GM10847 (cell line): ENCODE results near the gene TXNRD2.

ENCODE experiments used
- POLR2A ChIP-seq: IDR thresholded peaks from 2 replicates; pipeline ENCODE4 v1.6.1; 2011; ENCODE audit not compliant: insufficient read length; ENCODE audit errors: extremely low read depth

Gene TXNRD2

DNA sequence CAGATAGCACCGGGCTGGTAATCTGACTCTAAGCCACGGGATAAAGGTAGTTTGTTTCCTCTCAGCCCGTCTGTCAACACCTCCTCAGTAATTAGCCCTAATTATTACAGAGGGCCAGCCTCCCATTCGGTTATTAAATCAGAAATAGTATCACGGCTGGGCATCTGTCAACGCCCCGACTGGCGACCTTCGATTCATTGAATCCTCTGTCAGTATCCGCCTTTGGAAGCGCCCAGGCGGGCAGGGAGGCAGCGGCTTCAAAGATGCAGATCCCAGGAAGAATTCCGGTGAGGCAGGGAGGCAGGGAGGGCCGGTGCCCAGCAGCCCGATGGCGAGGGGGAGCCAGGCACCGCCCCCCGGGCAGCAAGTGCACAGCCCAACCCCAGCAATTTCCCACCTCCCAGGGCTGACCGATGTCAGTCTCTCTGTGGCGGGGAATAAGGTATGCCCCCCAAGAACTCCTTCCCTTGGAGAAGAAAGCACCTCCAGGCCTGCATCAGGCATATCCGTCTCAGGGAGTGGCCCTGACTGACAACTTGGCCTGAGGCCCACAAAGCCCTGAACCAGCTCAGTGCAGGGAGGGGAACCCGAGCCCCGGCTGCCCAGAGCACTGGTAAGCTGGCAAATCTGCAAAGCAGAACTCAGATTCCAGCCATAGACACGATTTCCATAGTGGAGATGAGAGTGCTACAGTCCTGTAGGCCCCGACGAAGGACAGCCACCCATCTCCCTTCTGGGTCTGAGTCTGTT is 98.3 kb downstream of the TXNRD2 start:
- no peak for TF ChIP-seq POLR2A

DNA sequence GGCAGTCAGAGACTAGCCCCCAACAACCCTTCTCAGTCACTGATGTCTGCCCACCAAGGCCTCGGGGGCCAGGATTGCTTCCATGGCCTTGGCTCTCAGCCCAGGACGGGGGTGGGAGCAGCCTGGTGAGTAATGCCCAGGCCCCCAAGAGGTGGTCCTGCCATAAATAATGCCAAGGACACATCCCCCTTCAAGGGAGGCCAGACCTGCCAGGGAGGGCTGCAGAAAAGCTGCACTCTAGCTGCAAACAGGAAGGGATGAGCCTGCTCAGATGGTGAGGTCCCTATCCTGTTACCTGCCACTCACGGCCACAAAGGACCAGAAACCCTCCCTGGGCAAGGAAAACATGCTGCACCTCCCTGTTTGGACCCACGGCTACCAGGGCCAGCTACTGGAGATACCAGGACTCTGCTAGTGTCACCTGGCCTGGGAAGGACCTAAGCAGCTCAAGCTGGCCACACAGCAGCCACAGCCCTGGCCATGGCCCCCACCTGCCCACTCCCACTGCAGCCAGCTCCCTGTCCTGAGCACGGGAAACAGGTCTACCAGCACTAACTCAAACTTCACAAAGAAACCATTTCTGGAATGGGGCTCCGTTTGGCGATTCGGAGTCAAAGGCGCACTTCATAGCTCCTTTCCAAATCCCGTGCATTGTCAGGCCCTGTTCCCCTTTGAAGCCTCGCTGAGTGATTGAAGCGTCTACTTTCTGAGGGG is 99.1 kb downstream of the TXNRD2 start:
- TF ChIP-seq POLR2A = no peak

DNA sequence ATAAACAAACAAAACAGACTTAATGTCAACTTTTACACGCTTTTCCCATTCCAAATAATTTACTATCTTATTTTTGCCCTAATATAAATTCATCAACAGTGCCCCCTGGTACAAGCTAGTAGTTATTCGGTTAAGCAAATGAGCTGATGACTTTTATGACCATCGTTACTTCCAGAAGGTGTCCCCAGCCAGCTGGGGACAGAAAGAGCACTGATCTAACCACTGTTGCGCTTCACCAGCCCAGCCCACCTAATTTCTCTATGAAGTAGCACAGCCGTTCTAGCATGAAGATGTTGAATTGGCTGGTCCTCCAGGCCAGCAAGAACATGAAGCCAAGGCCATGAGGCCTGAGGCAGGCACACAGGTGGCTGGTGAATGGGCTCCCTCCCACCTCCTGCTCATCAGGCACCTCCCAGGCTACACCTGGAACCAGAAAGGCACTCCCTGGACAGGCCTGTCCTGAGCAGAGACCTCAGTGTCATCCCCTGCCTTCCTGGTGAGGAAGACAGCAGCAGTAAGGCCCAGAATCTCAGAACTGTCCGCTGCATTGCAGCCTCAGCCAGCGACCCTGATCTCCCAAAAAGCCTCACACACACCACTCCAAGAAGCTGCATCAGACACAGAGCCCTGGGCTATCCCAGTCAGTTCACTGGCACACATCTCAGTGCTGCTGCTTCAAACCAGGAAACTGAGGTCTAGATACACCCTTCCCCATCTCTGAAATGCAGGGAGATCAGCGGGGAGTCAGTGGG is 99.8 kb downstream of the TXNRD2 start:
- no peak for TF ChIP-seq POLR2A

DNA sequence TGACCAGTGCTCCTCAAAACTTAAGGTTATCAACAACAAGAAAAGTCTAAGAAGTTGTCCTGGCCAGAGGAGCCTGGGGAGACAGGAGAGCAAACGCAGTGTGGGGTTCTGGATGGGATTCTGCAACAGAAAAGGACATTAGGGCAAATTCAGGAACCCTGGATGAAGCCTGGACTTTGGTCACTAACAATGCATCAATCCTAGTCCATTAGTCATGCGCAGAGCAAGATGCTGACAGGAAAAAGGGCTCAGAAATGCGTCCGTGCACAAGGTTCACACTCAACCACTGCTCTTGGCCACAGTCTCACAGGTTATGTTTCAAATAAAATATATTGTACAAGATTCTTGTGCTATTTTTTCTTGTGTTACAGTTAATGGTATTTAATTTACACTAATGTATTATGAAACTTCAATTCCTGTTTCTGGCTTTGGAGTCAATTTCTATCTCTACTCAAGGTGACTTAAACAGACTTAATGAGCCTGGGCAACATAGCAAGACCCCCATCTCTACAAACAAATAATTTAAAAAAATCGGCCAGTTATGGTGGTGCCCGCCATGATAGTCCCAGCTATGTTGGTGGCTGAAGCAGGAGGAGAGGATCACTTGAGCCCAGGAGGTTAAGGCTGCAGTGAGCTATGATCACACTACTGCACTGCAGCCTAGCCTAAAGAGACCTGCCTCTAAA is 100.5 kb downstream of the TXNRD2 start:
- TF ChIP-seq POLR2A = no peak

DNA sequence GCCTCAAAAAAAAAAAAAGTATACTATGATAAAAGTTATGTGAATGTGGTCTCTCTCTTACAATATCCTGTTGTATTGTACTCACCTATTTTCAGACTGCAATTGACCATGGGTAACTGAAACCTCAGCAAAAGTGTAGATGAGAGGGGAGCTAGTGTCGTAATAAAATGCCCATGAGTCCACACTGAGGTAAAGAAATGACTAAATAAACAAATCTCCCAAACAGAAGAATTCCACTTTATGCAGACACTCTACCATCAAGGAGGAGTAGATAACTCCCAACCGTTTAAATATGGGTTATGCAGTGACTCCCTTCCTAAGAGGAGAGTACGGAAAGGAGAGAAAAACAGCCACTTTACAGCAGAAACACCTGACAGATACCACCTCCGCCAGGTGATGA is 101.6 kb downstream of the TXNRD2 start:
- TF ChIP-seq POLR2A = no peak

DNA sequence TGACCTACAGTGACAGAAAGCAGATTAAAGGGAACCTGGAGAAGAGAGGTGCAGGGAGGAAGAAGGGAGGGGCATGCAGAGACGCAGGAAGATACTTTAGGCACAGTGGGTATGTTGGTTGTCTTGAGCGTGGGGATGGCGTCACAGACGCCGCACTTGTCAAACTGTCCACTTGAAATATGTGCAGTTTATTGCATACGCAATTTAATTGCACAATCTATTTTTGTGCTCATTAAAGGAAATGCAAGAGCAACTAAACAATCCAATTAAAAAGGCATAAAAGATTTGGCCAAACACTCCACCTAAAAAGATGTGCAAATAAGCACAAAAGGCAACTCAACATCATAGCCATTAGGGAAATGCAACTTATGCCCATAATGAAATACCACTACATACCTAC is 103.7 kb downstream of the TXNRD2 start:
- TF ChIP-seq POLR2A = no peak

DNA sequence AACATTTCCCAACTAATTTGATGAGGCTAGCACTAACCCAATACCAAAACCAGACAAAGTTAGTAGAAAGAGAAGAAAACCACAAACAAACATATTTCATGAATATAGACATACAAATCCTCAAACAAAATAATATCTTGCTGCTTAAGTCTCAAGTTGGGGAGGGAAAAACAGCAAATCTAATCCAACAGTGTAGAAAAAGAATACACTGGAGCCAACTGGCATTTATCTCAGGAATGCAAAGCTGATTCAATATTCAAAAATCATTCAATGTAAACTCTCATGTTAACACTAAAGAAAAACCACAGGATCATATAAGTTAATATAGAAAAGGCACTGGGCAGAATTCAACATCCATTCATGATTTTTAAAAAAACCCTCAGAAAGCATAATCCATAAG is 105.1 kb downstream of the TXNRD2 start:
- no peak for TF ChIP-seq POLR2A

DNA sequence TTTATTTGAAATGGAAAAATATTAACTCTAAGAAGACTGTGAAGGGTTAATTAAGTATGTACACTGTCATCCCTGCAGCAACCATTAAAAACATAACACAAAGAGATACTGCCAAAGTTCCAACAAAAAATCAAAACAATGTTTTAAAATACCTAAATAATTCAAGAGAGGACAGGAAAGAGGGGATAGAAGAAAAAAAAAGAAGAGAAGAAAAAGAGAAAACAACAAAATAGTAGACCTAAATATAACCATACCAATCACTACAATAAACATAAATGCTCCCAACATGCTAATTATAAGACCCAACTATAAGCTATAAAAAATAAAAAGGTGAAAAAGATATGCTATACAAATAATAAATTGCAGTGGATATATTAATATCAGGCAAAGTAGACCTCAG is 107.0 kb downstream of the TXNRD2 start:
- TF ChIP-seq POLR2A = no peak

DNA sequence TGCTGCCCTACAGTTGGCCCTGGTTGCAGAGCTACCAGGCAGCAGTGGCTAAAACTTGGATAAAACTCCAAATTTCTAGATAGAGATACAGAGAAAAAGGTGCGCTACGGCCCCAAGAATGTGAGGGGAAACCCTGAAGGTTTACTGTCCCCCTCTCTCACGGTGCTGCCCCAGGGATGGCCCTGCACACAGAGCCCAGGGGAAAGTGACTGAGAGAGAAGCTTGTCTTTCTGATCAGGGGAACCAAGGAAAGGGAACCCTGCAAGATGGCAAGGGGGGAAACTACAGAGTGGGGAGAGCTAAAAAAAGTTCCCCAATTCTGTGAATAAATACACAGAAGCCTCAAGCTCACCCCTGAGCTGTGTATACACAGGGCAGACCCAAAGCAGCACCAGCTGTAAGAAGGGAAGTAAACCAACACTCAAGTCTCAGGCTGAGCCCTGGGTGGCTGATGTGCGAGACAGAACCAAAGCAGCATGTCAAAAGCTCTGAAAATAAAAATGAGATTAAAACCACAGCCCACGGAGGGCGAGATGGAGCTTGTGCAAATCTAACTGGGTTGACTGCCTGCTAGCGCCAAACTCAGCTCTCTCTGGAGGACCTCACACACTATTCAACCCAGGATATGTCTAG is 109.0 kb downstream of the TXNRD2 start:
- TF ChIP-seq POLR2A = no peak

DNA sequence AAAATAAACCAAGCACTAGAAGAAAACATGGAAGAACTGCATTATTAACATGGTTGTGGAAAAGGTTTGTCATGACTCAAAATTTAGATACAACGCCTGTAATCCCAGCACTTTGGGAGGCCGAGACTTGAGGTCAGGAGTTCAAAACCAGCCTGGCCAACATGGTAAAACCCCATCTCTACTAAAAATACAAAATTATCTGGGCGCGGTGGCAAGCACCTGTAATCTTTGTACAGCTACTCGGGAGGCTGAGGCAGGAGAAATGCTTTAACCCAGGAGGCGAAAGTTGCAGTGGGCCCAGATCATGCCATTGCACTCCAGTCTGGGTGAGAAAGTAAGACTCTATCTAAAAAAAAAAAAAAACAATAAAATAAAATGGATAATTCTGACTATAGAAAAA is 110.6 kb downstream of the TXNRD2 start:
- TF ChIP-seq POLR2A = no peak

DNA sequence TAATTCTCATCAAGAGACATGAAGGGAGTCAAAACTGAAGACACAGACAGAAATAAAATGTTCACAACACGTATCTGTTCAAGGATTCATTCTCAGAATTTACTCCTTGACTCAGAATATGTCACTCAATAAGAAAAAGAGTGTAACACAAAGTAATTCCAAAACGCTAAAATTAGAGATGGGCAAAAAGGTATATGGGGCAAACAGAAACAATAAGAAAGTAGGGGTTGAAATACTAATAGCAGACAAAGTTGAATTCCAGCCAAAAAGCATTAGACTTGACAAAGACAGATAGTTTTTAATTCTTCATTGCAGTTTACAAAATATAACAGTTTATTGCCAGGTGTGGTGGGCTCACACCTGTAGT is 113.6 kb downstream of the TXNRD2 start:
- no peak for TF ChIP-seq POLR2A

DNA sequence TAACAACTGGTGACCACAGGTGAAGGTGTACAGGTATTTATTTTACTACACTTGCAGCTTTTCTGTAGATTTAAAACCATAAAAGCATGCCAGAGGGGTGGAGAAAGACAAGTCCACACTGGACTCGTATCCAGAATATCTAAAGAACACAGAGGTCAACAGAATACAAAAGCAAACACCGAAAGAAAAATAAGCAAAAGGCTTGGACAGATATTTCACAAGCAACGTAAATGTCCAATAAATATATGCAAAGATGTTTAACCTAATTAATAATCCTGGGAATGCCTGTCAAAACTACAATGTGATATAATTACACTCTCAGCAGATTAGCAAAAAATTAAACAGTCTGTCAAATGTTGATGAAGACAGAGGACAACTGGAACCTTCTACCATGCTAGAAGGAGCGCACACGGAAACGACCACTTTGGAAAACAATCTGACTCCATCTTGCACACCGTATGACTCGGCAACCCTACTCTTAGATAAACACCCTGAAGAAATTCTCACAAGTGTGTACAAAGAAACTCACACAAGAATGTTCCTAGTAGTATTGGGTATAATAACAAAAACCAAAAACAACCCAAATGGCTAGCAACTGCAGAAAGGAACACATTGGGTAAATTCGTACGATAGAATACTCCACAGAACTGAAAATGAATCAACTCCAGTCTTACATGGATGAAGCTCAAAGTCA is 114.1 kb downstream of the TXNRD2 start:
- no peak for TF ChIP-seq POLR2A

DNA sequence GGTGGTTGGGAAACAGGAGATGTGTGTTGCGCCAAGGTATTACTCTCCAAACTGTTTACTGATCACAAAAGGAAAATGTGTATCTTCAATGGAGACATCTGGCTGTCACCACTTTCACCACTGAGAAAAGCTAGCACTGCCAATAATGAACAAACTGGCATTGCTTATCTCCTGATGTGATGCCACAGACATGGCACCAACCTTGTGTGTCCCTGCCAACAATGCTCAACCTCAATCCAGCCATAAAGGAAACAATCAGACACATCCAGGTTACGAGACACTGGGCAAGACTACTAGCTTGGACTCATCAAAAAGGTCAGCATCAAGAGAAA is 115.0 kb downstream of the TXNRD2 start:
- no peak for TF ChIP-seq POLR2A

DNA sequence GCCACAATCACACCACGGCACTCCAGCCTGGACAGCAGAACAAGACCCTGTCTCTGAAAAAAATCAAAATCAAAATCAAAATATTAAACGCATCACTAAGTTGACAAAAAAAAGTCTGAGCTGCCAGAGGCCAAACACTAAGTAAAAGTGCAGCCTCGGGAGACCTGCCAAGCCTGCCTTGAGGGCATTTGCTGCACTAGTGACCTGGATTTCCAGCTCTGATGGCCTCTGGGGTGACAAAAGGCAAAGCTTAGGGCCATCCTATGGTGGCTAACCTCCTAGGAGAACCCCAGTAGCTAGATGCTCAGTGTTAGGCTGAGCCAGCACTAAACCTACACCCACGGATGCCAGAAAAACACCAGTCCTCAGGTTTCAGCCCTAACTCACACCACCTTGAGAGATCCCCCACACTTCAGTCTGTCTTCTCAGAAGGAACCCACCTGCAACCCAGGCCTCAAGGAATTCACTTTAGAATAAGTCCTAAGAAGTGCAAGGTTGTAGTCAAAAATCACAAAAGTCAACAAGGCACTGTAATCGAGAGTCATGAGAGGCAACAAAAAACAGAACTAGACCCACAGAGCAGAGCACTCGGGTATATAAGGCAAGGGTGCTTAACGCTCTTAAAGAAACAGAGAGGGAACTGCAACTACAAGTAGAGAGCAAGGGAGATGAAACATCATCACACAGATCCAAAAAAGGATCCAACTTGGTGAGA is 115.6 kb downstream of the TXNRD2 start:
- no peak for TF ChIP-seq POLR2A
